ENCODE results near the gene CST9.

- TF ChIP-seq CTCF (IDR thresholded peaks at IDR 0.05) (no peak), POLR2AphosphoS5 (IDR thresholded peaks at IDR 0.05) (no peak), POLR2A (IDR thresholded peaks at IDR 0.05) (no peak)
Observed at GRCh38 chr20:23632711-23633573, 27.2 kb upstream of the CST9 start.
